Esophagus muscularis mucosa (tissue), 4 donors: Measurements from ENCODE around the gene GORASP1.
A peak's percentile ranks its signal among the peaks of the same experiment; 100 is the strongest.

ENCODE experiments used
- CTCF ChIP-seq, 3 experiments: fragments of 200-600 bp in 2 of 3; fragments of 450-650 bp in 1 of 3; sonication (generic) in 2 of 3; IDR thresholded peaks; one replicate each; pipeline ENCODE4 v1.5.1; 2017 to 2019; ENCODE audit warnings: antibody characterized with exemption in 3 of 3, mild to moderate bottlenecking in 2 of 3, moderate library complexity in 1 of 3
- EP300 ChIP-seq: sonication (generic); formaldehyde crosslinking; IDR thresholded peaks from one replicate; pipeline ENCODE4 v1.6.1; 2017; ENCODE audit warnings: antibody characterized with exemption
- POLR2A ChIP-seq: fragments of 450-650 bp; IDR thresholded peaks from one replicate; pipeline ENCODE4 v1.6.1; 2017; ENCODE audit warnings: antibody characterized with exemption, moderate library complexity, mild to moderate bottlenecking, low read depth
- POLR2AphosphoS5 ChIP-seq, 2 donors: sonication (generic); formaldehyde crosslinking; IDR thresholded peaks; one replicate each; pipeline ENCODE4 v1.6.1; 2017; ENCODE audit warnings: antibody characterized with exemption in 2 of 2

- TF ChIP-seq CTCF (IDR thresholded peaks at IDR 0.05) = peak; percentile 33 to 51 (median 34)
- TF ChIP-seq POLR2A = no peak
- peak; percentile 16 to 17 for TF ChIP-seq POLR2AphosphoS5 (IDR thresholded peaks at IDR 0.05)
- TF ChIP-seq EP300 = no peak
These were observed 17.7 kb upstream of the GORASP1 start for GRCh38 chr3:39124876-39125840.
